ENCODE measurements around the gene ANKFN1. TPM values are rescaled to one million over a fixed set of nuclear protein-coding genes. Genes with fewer than 3 reads are reported as not detected.

The ANKFN1 gene
- total RNA-seq, 1 experiment from 2014 or later, result not detected

GRCh38 chr17:56146534-56146933 is 6.7 kb upstream of the ANKFN1 start:
- H3K79me2 ChIP-seq (ENCODE audit: insufficient read depth, low read length), result no peaks in the 10 kb centered on the region
- H3K36me3 Mint-ChIP-seq (ENCODE audit: insufficient read depth in 1 of 3, low read depth in 3 of 3), result peaks cover 0 to 3% (median 0%) of the 10 kb centered on the region in 3 experiments; a peak in 3 of 7 replicates
- no peak overlapping the region for H4K5ac ChIP-seq (ENCODE audit: insufficient read length, low read depth, low read length)
- H2AFZ ChIP-seq (ENCODE audit: low read length), result no peak overlapping the region
- H2BK120ac ChIP-seq (ENCODE audit: low read depth, low read length, poor library complexity, severe bottlenecking), result no peak overlapping the region
- no peak overlapping the region for H3K14ac ChIP-seq (ENCODE audit: insufficient read depth, low read length)
- no peak overlapping the region for H3K18ac ChIP-seq (ENCODE audit: insufficient read length, low read depth, low read length)
- H4K8ac ChIP-seq (replicated peaks; ENCODE audit: insufficient read length, low read depth, low read length), result no peak overlapping the region
- no peak overlapping the region for H3K27ac Mint-ChIP-seq
- H3K79me1 ChIP-seq (ENCODE audit: insufficient read depth, low read depth, low read length, poor library complexity, severe bottlenecking), result no peaks in the 10 kb centered on the region
- H3K9me3 ChIP-seq (ENCODE audit: control insufficient read depth, low read depth, low read length), result no peaks in the 10 kb centered on the region
- no peak overlapping the region for H3K56ac ChIP-seq (ENCODE audit: insufficient read length, low read depth, low read length)
- peaks cover 3 to 11% of the 10 kb centered on the region in 2 experiments for H3K9me3 Mint-ChIP-seq
- no peak overlapping the region for H2BK5ac ChIP-seq (ENCODE audit: insufficient read length, low read length)
- no peak overlapping the region for H3K4me2 ChIP-seq (ENCODE audit: insufficient read depth, insufficient read length, low read length)
- H3K27ac ChIP-seq (ENCODE audit: insufficient read length, low read depth, low read length), result no peak overlapping the region
- H4K20me1 ChIP-seq (ENCODE audit: control insufficient read depth, insufficient read depth, insufficient read length), result no peaks in the 10 kb centered on the region
- H3K4me1 Mint-ChIP-seq, result peaks cover 8 to 9% of the 10 kb centered on the region in 2 experiments
- TF ChIP-seq, protein P1, sequence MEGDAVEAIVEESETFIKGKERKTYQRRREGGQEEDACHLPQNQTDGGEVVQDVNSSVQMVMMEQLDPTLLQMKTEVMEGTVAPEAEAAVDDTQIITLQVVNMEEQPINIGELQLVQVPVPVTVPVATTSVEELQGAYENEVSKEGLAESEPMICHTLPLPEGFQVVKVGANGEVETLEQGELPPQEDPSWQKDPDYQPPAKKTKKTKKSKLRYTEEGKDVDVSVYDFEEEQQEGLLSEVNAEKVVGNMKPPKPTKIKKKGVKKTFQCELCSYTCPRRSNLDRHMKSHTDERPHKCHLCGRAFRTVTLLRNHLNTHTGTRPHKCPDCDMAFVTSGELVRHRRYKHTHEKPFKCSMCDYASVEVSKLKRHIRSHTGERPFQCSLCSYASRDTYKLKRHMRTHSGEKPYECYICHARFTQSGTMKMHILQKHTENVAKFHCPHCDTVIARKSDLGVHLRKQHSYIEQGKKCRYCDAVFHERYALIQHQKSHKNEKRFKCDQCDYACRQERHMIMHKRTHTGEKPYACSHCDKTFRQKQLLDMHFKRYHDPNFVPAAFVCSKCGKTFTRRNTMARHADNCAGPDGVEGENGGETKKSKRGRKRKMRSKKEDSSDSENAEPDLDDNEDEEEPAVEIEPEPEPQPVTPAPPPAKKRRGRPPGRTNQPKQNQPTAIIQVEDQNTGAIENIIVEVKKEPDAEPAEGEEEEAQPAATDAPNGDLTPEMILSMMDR (conservative IDR thresholded peaks at IDR 0.05), result no peak
- no peak overlapping the region for H3K9ac ChIP-seq (ENCODE audit: extremely low read depth, insufficient read length, low read length)
- H2AK5ac ChIP-seq (ENCODE audit: insufficient read length, low read length), result no peak overlapping the region
- H3K4me3 Mint-ChIP-seq, result no peak overlapping the region
- H2BK20ac ChIP-seq (ENCODE audit: low read depth, low read length, poor library complexity, severe bottlenecking), result no peak overlapping the region
- no peak overlapping the region for H2BK12ac ChIP-seq (ENCODE audit: insufficient read length, low read depth, low read length)
- H3K4ac ChIP-seq (ENCODE audit: low read depth, low read length), result no peak overlapping the region
- no peak overlapping the region for H3K23ac ChIP-seq (ENCODE audit: insufficient read length, low read depth, low read length)
- H3K23me2 ChIP-seq (ENCODE audit: insufficient read length, low read depth, low read length, poor library complexity, severe bottlenecking), result no peaks in the 10 kb centered on the region
- H2BK15ac ChIP-seq (ENCODE audit: low read depth, low read length), result no peak overlapping the region
- no peaks in the 10 kb centered on the region; the same call in 1 of the 2 replicates for H3K4me1 ChIP-seq (ENCODE audit: insufficient read depth, low read length)
- H4K91ac ChIP-seq (ENCODE audit: insufficient read length, low read depth, low read length), result no peak overlapping the region
- DNase-seq, result no peak
- no peak overlapping the region for H3T11ph ChIP-seq (ENCODE audit: low read length)
- H3K27me3 ChIP-seq (ENCODE audit: insufficient read depth, low read length), result no peaks in the 10 kb centered on the region
- WGBS (ENCODE audit: extremely low coverage, insufficient read length, low lambda C conversion rate), result no CpG with 5 or more reads among the region's 1 CpG
- 0 out of 2 replicates have a peak, but pooled peaks cover 2% of the 10 kb centered on the region for H3K27me3 Mint-ChIP-seq (ENCODE audit: low read depth)
